Transverse colon (tissue), 4 donors: Measurements from ENCODE around the gene ARHGEF35.
"Not testable (repeated sequence)": the region's sequence is repeated elsewhere in the genome, so short reads cannot be mapped to it uniquely, and the experiment has no call there.

ENCODE experiments used
- CTCF ChIP-seq, 5 experiments: fragments of 200-600 bp in 3 of 5; fragments of 450-650 bp in 2 of 5; sonication (generic) in 3 of 5; IDR thresholded peaks; 1 replicate in 2 of 5; 2 replicates in 3 of 5; pipeline ENCODE4 v1.5.1; 2016 to 2017; ENCODE audit warnings: antibody characterized with exemption in 5 of 5, inconsistent platforms in 3 of 5, mild to moderate bottlenecking in 2 of 5, moderate library complexity in 1 of 5
- EP300 ChIP-seq: sonication (generic); formaldehyde crosslinking; IDR thresholded peaks from one replicate; pipeline ENCODE4 v1.6.1; 2017; ENCODE audit warnings: antibody characterized with exemption, low read depth
- POLR2A ChIP-seq: fragments of 450-650 bp; IDR thresholded peaks from one replicate; pipeline ENCODE4 v1.6.1; 2016; ENCODE audit warnings: antibody characterized with exemption, mild to moderate bottlenecking, moderate library complexity
- POLR2AphosphoS5 ChIP-seq, 3 donors: sonication (generic); formaldehyde crosslinking; IDR thresholded peaks; one replicate each; pipeline ENCODE4 v1.6.1; 2016; ENCODE audit warnings: antibody characterized with exemption in 3 of 3

- not testable (repeated sequence) for TF ChIP-seq CTCF (IDR thresholded peaks at IDR 0.05); POLR2AphosphoS5 (IDR thresholded peaks at IDR 0.05); POLR2A; EP300
Measured at GRCh38 chr7:144198934-144199333, 3.3 kb upstream of the ARHGEF35 start.
